Measurements from ENCODE around the gene HERC4.
A peak's percentile ranks its signal among the peaks of the same experiment; 100 is the strongest.

Gene HERC4

GRCh38 chr10:68074775-68075549 lies at the start of gene HERC4:
Gene HERC4 (minus strand): TSS chr10:68075283. CDS start chr10:68073108, 2,175 bp downstream.
- peak; percentile 89 for DNase-seq

GRCh38 chr10:68124718-68125117 lies 49.6 kb upstream of the HERC4 start:
- DNase-seq, result no peak

GRCh38 chr10:68121852-68122251 lies 46.8 kb upstream of the HERC4 start:
- no peak for DNase-seq

GRCh38 chr10:68121020-68121743 lies 46.1 kb upstream of the HERC4 start:
- no peak for DNase-seq

GRCh38 chr10:68118657-68119056 lies 43.6 kb upstream of the HERC4 start:
- no peak for DNase-seq

- DNase-seq, result no peak
These were observed 37.8 kb upstream of the HERC4 start for GRCh38 chr10:68112837-68113236.

GRCh38 chr10:68111584-68111983 lies 36.5 kb upstream of the HERC4 start:
- DNase-seq, result no peak

GRCh38 chr10:68110027-68110426 lies 34.9 kb upstream of the HERC4 start:
- DNase-seq, result no peak

GRCh38 chr10:68109331-68109730 lies 34.2 kb upstream of the HERC4 start, which contains the start of gene MYPN:
Gene MYPN (plus strand): TSS chr10:68109488. CDS start chr10:68121439, 11,951 bp downstream.
- no peak for DNase-seq

GRCh38 chr10:68108653-68109052 lies 33.6 kb upstream of the HERC4 start:
- no peak for DNase-seq

- no peak for DNase-seq
These were observed 33.0 kb upstream of the HERC4 start for GRCh38 chr10:68108051-68108450.

GRCh38 chr10:68107651-68108050 lies 32.6 kb upstream of the HERC4 start:
- no peak for DNase-seq

GRCh38 chr10:68106656-68107055 lies 31.6 kb upstream of the HERC4 start:
- DNase-seq, result no peak

GRCh38 chr10:68105820-68106219 lies 30.7 kb upstream of the HERC4 start:
- DNase-seq, result no peak

GRCh38 chr10:68103901-68104300 lies 28.8 kb upstream of the HERC4 start:
- DNase-seq, result no peak

GRCh38 chr10:68103261-68103878 lies 28.3 kb upstream of the HERC4 start:
- DNase-seq, result no peak

GRCh38 chr10:68101066-68101465 lies 26.0 kb upstream of the HERC4 start:
- no peak for DNase-seq

GRCh38 chr10:68099736-68100135 lies 24.7 kb upstream of the HERC4 start:
- DNase-seq, result no peak

GRCh38 chr10:68096913-68097516 lies 21.9 kb upstream of the HERC4 start:
- DNase-seq, result no peak

- no peak for DNase-seq
These were observed 20.1 kb upstream of the HERC4 start for GRCh38 chr10:68095153-68095552.

GRCh38 chr10:68092512-68092911 lies 17.4 kb upstream of the HERC4 start:
- no peak for DNase-seq

- DNase-seq, result no peak
These were observed 15.5 kb upstream of the HERC4 start for GRCh38 chr10:68090586-68090985.

GRCh38 chr10:68088740-68089139 lies 13.7 kb upstream of the HERC4 start:
- DNase-seq, result no peak
